Measurements from ENCODE around the gene CA11.

The CA11 gene

DNA sequence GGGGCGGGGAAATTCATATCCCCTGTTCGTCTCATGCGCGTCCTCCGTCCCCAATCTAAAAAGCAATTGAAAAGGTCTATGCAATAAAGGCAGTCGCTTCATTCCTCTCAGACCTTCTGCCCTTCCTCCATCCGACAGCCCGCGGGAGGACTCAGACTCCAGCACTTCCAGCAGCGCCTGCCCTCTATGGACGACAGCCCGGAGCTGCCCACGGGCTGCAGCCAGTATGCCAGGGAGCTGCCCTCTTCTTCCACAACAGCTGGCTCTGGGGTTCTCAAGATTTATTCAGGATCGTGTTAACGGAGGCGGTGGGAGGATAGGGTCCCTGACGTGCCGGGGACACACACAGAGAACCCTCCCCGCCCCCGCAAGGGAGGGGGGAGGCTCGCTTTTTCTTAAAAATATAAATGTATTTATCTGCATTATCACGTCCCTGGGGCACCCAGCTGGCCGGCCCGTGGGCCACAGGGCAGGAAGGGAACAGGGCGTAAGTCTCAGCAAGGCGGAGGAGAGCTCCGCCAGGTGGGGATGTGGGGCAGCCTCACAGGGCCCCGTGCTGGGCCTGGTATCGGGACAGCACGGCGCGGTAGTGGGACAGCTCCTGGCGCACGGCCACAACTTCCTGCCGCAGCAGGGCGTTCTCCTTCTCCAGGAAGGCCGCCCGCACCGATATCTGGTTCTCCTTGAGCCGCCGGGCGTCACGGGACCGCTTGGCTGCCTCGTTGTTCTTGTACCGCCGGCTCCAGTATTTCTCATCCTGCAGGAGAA lies 15.5 kb downstream of the CA11 start:
- H3K9me2 ChIP-seq (ENCODE audit: low read depth, low read length): no peaks in the 10 kb centered on the region
- no peak overlapping the region for H3K4me3 ChIP-seq (ENCODE audit: low read depth, low read length, poor library complexity, severe bottlenecking)
- H3K36me3 ChIP-seq (ENCODE audit: insufficient read depth, low read length): peaks cover 17% of the 10 kb centered on the region
- no peak overlapping the region for H3K4me2 ChIP-seq (ENCODE audit: low read length)
- no peaks in the 10 kb centered on the region for H3K9me3 ChIP-seq (ENCODE audit: low read length)
- no peak overlapping the region for H3K9ac ChIP-seq (ENCODE audit: low read length)
- 0 out of 2 replicates have a peak, but pooled peaks cover 5% of the 10 kb centered on the region for H3F3A ChIP-seq (ENCODE audit: insufficient read depth, low read length)
- H3K79me2 ChIP-seq (ENCODE audit: insufficient read depth, low read length): no peaks in the 10 kb centered on the region
- H2AFZ ChIP-seq (ENCODE audit: low read length): no peak overlapping the region
- H4K20me1 ChIP-seq (ENCODE audit: insufficient read depth, low read length): no peaks in the 10 kb centered on the region
- no peaks in the 10 kb centered on the region for H3K27me3 ChIP-seq (ENCODE audit: insufficient read depth, low read length)
- peaks cover 30% of the 10 kb centered on the region for H3K4me1 ChIP-seq (ENCODE audit: insufficient read depth, low read length, severe bottlenecking)
- H3K27ac ChIP-seq (ENCODE audit: low read depth, low read length, poor library complexity, severe bottlenecking): no peak overlapping the region
- TF ChIP-seq, protein P1, sequence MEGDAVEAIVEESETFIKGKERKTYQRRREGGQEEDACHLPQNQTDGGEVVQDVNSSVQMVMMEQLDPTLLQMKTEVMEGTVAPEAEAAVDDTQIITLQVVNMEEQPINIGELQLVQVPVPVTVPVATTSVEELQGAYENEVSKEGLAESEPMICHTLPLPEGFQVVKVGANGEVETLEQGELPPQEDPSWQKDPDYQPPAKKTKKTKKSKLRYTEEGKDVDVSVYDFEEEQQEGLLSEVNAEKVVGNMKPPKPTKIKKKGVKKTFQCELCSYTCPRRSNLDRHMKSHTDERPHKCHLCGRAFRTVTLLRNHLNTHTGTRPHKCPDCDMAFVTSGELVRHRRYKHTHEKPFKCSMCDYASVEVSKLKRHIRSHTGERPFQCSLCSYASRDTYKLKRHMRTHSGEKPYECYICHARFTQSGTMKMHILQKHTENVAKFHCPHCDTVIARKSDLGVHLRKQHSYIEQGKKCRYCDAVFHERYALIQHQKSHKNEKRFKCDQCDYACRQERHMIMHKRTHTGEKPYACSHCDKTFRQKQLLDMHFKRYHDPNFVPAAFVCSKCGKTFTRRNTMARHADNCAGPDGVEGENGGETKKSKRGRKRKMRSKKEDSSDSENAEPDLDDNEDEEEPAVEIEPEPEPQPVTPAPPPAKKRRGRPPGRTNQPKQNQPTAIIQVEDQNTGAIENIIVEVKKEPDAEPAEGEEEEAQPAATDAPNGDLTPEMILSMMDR (IDR thresholded peaks at IDR 0.05; ENCODE audit: low read length): no peak
- TF ChIP-seq EZH2 (IDR thresholded peaks at IDR 0.05; ENCODE audit: borderline replicate concordance, low read length): no peak

- no peak overlapping the region for H3K4me3 ChIP-seq (ENCODE audit: low read depth, low read length, poor library complexity, severe bottlenecking)
- H3F3A ChIP-seq (ENCODE audit: insufficient read depth, low read length): 0 out of 2 replicates have a peak, but pooled peaks cover 1% of the 10 kb centered on the region
- peaks cover 17% of the 10 kb centered on the region for H3K36me3 ChIP-seq (ENCODE audit: insufficient read depth, low read length)
- no peaks in the 10 kb centered on the region for H3K27me3 ChIP-seq (ENCODE audit: insufficient read depth, low read length)
- H3K9me2 ChIP-seq (ENCODE audit: low read depth, low read length): no peaks in the 10 kb centered on the region
- peaks cover 31% of the 10 kb centered on the region for H3K4me1 ChIP-seq (ENCODE audit: insufficient read depth, low read length, severe bottlenecking)
- no peak overlapping the region for H3K27ac ChIP-seq (ENCODE audit: low read depth, low read length, poor library complexity, severe bottlenecking)
- TF ChIP-seq EZH2 (IDR thresholded peaks at IDR 0.05; ENCODE audit: borderline replicate concordance, low read length): no peak
- TF ChIP-seq, protein P1 (IDR thresholded peaks at IDR 0.05; ENCODE audit: low read length): no peak
- no peaks in the 10 kb centered on the region for H4K20me1 ChIP-seq (ENCODE audit: insufficient read depth, low read length)
- H3K79me2 ChIP-seq (ENCODE audit: insufficient read depth, low read length): no peaks in the 10 kb centered on the region
- no peak overlapping the region for H3K4me2 ChIP-seq (ENCODE audit: low read length)
- H3K9me3 ChIP-seq (ENCODE audit: low read length): no peaks in the 10 kb centered on the region
- no peak overlapping the region for H2AFZ ChIP-seq (ENCODE audit: low read length)
- H3K9ac ChIP-seq (ENCODE audit: low read length): no peak overlapping the region
These were observed 16.2 kb downstream of the CA11 start for GRCh38 chr19:48629599-48630295.

GRCh38 chr19:48629297-48629598 lies 16.7 kb downstream of the CA11 start:
- H3K27ac ChIP-seq (ENCODE audit: low read depth, low read length, poor library complexity, severe bottlenecking): no peak overlapping the region
- no peaks in the 10 kb centered on the region for H3K9me3 ChIP-seq (ENCODE audit: low read length)
- H3K9me2 ChIP-seq (ENCODE audit: low read depth, low read length): no peaks in the 10 kb centered on the region
- H2AFZ ChIP-seq (ENCODE audit: low read length): no peak overlapping the region
- no peaks in the 10 kb centered on the region for H3F3A ChIP-seq (ENCODE audit: insufficient read depth, low read length)
- H3K79me2 ChIP-seq (ENCODE audit: insufficient read depth, low read length): no peaks in the 10 kb centered on the region
- TF ChIP-seq, protein P1 (IDR thresholded peaks at IDR 0.05; ENCODE audit: low read length): no peak
- no peak for TF ChIP-seq EZH2 (IDR thresholded peaks at IDR 0.05; ENCODE audit: borderline replicate concordance, low read length)
- H4K20me1 ChIP-seq (ENCODE audit: insufficient read depth, low read length): no peaks in the 10 kb centered on the region
- no peak overlapping the region for H3K9ac ChIP-seq (ENCODE audit: low read length)
- H3K4me2 ChIP-seq (ENCODE audit: low read length): no peak overlapping the region
- H3K36me3 ChIP-seq (ENCODE audit: insufficient read depth, low read length): peaks cover 17% of the 10 kb centered on the region
- H3K4me1 ChIP-seq (ENCODE audit: insufficient read depth, low read length, severe bottlenecking): peaks cover 31% of the 10 kb centered on the region
- H3K4me3 ChIP-seq (ENCODE audit: low read depth, low read length, poor library complexity, severe bottlenecking): no peak overlapping the region
- no peaks in the 10 kb centered on the region for H3K27me3 ChIP-seq (ENCODE audit: insufficient read depth, low read length)

Measured in OCI-LY1 (cell line).